Testis (tissue), 2 donors: ENCODE measurements around the gene JAKMIP3.

ENCODE experiments used
- CTCF ChIP-seq, 3 experiments: fragments of 450-650 bp in 2 of 3; fragments of 200-600 bp in 1 of 3; sonication (generic) in 1 of 3; IDR thresholded peaks; one replicate each; pipeline ENCODE4 v1.5.1; 2016 to 2019; ENCODE audit warnings: antibody characterized with exemption in 3 of 3, mild to moderate bottlenecking in 2 of 3, moderate library complexity in 1 of 3
- POLR2A ChIP-seq: fragments of 450-650 bp; IDR thresholded peaks from one replicate; pipeline ENCODE4 v1.6.1; 2017; ENCODE audit warnings: antibody characterized with exemption, mild to moderate bottlenecking, moderate library complexity

GRCh38 chr10:132063432-132063831 is 2.3 kb upstream of the JAKMIP3 start:
- TF ChIP-seq CTCF (IDR thresholded peaks at IDR 0.05) (no peak), POLR2A (no peak)
